T-cell (primary cell): ENCODE data around the gene PLSCR1. TPM values are rescaled to one million over a fixed set of nuclear protein-coding genes. Genes with fewer than 3 reads are reported as not detected.
"Not testable (repeated sequence)": the region's sequence is repeated elsewhere in the genome, so short reads cannot be mapped to it uniquely, and the experiment has no call there.

ENCODE experiments used
- ATAC-seq, 4 experiments: fragments of 200-7000 bp in 3 of 4; fragments of 150-1000 bp in 1 of 4; cut with Tn5 transposase; replicated peaks in 1 of 4; 1 replicate in 3 of 4; 2 replicates in 1 of 4; pipeline ENCODE4 v1.10.0; 2021; ENCODE audit warnings: moderate library complexity in 3 of 4, mild to moderate bottlenecking in 2 of 4, moderate number of reproducible peaks in 1 of 4
- CTCF ChIA-PET, 2 donors: fragments of 300-600 bp; sonication (Branson Sonifier 250); formaldehyde crosslinking; loops; one replicate each; lab custom pipeline; 2022; ENCODE audit warnings: antibody characterized with exemption in 2 of 2; lab: Charles Lee
- POLR2A ChIA-PET, 2 donors: fragments of 300-600 bp; sonication (Branson Sonifier 250); formaldehyde crosslinking; loops; one replicate each; lab custom pipeline; 2022; ENCODE audit warnings: antibody characterized with exemption in 2 of 2; lab: Charles Lee
- DNase-seq, 35 experiments: peaks; one replicate each; pipeline versions ENCODE4 v3.0.0 to v3.0.0-alpha.2; 2013 to 2023
- H3K27ac ChIP-seq: one replicate; pipeline ENCODE4 v1.5.1; 2013; ENCODE audit warnings: low read length
- H3K27me3 ChIP-seq, 2 experiments: replicated peaks in 1 of 2; 1 replicate in 1 of 2; 2 replicates in 1 of 2; pipeline versions ENCODE4 v1.6.1 to v1.7.0; 2013; ENCODE audit warnings: low read length in 1 of 2, mixed read lengths in 1 of 2; ENCODE audit not compliant: control insufficient read depth in 2 of 2, insufficient read depth in 2 of 2; ENCODE audit errors: extremely low read depth in 1 of 2
- H3K36me3 ChIP-seq, 2 donors: 1 replicate in 1 of 2; 2 replicates in 1 of 2; pipeline versions ENCODE4 v1.6.1 to v1.7.0; 2013; ENCODE audit warnings: low read length in 1 of 2; ENCODE audit not compliant: control insufficient read depth in 2 of 2, insufficient read depth in 1 of 2; ENCODE audit errors: extremely low read depth in 1 of 2
- H3K4me1 ChIP-seq, 2 experiments: 1 replicate in 1 of 2; 2 replicates in 1 of 2; pipeline versions ENCODE4 v1.6.1 to v1.7.0; 2013; ENCODE audit warnings: low read length in 2 of 2, mixed read lengths in 1 of 2; ENCODE audit not compliant: insufficient read depth in 2 of 2, control insufficient read depth in 1 of 2; ENCODE audit errors: extremely low read depth in 1 of 2
- H3K4me3 ChIP-seq, 2 donors: 1 replicate in 1 of 2; 2 replicates in 1 of 2; pipeline versions ENCODE4 v1.5.1 to v1.7.0; 2013; ENCODE audit warnings: mild to moderate bottlenecking in 2 of 2, low read length in 1 of 2, moderate library complexity in 1 of 2; ENCODE audit not compliant: control insufficient read depth in 1 of 2; ENCODE audit errors: extremely low read depth in 1 of 2
- H3K9me3 ChIP-seq: 2 replicates; pipeline ENCODE4 v1.7.0; 2013
- H3K27ac Mint-ChIP-seq, 2 donors: one replicate each; pipeline ENCODE4 v1.8.0; 2020 to 2021; ENCODE audit warnings: mild to moderate bottlenecking in 2 of 2, mixed read lengths in 2 of 2
- H3K27me3 Mint-ChIP-seq, 2 donors: one replicate each; pipeline ENCODE4 v1.8.0; 2021 to 2022; ENCODE audit warnings: mixed read lengths in 2 of 2
- H3K36me3 Mint-ChIP-seq: one replicate; pipeline ENCODE4 v1.8.0; 2021; ENCODE audit warnings: mixed read lengths
- H3K4me1 Mint-ChIP-seq, 3 donors: one replicate each; pipeline ENCODE4 v1.8.0; 2020 to 2022; ENCODE audit warnings: mixed read lengths in 3 of 3, mild to moderate bottlenecking in 1 of 3
- H3K4me3 Mint-ChIP-seq, 3 donors: one replicate each; pipeline ENCODE4 v1.8.0; 2020 to 2022; ENCODE audit warnings: mild to moderate bottlenecking in 3 of 3, mixed read lengths in 3 of 3, moderate library complexity in 3 of 3
- H3K9me3 Mint-ChIP-seq, 3 donors: one replicate each; pipeline ENCODE4 v1.8.0; 2020 to 2022; ENCODE audit warnings: mixed read lengths in 3 of 3
- WGBS: methylation state at CpG from one replicate; pipeline ENCODE4 v1.1.5; 2013; ENCODE audit warnings: missing lambda C conversion rate; ENCODE audit not compliant: insufficient coverage; 5-methylcytosine and 5-hydroxymethylcytosine counted together
- total RNA-seq, 35 experiments: library from RNA in 6 of 35; stranded (reverse) in 6 of 35; fragments of 120-200 nt in 1 of 35; gene quantifications; one replicate each; pipeline versions ENCODE4 v1.2.1 to v1.2.4 and lab custom pipeline; 2013 to 2026

The PLSCR1 gene
- total RNA-seq, 5 donors from 2014 or later (not counting 1 experiment from before 2014, with no cell fraction given) = 13.5 to 23.0 (median 16.4) TPM

DNA sequence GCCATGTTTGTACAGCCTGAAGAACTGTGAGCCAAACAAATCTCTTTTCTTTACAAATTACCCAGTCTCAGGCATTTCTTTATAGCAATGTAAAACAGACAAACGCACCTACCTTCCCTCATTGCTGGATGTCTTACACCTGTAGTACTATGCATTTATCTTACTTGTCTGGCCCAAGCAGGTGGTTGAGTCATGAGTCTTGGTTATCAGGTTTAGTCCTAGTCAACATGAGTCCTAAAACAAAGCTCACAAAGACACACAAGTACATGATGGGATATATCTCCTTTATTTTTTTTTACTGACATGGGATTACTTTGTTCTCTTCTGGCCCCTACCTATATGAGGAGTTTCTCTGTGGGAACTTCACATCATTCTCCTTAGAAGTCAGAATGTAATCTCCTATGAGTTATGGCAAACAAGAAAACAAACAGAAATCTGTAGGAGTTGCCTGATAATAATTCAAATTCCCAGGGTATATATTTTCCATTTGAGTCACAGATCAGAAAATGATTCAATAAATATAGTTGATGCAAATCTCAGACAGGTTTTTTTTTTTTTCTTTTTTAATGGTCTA lies 41.4 kb downstream of the PLSCR1 start:
- H3K9me3 Mint-ChIP-seq = peaks cover 0 to under 1% (median 0%) of the 10 kb centered on the region in 3 donors
- H3K4me3 Mint-ChIP-seq = no peak overlapping the region
- CTCF ChIA-PET = no interaction called here
- Histone ChIP-seq H3K9me3 (no peaks in the 10 kb centered on the region), H3K27ac (no peak overlapping the region), H3K4me1 (peaks cover 0 to 3% of the 10 kb centered on the region in 2 experiments), H3K36me3 (no peaks in the 10 kb centered on the region), H3K4me3 (no peak overlapping the region), H3K27me3 (no peaks in the 10 kb centered on the region)
- peaks cover 10% of the 10 kb centered on the region for H3K36me3 Mint-ChIP-seq
- H3K27ac Mint-ChIP-seq = no peak overlapping the region
- DNase-seq = no peak
- no CpG with 5 or more reads among the region's 1 CpG for WGBS
- POLR2A ChIA-PET = no interaction called here
- H3K27me3 Mint-ChIP-seq = no peaks in the 10 kb centered on the region
- peaks cover 5 to 9% (median 8%) of the 10 kb centered on the region in 3 donors for H3K4me1 Mint-ChIP-seq
- no peak for ATAC-seq

DNA sequence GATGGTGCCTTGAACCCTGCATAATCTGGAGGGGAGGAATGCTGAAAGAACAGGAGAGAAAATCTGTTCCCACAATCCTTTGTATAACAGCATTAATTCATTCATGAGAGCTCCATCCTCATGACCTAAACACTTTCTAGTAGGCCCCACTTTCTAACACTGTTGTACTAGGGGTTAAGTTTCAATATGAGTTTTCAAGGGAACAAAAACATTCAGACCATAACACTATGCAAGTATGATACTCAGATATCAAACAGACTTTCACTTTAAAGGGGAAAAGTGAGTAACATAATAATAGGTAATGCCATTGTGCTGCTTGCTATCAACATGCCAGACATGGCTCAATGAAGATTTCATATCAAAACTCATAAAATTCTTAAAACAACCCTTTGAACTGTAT lies 42.7 kb downstream of the PLSCR1 start:
- no peaks in the 10 kb centered on the region for H3K27me3 ChIP-seq
- Mint-ChIP-seq H3K36me3 (peaks cover 10% of the 10 kb centered on the region), H3K27ac (no peak overlapping the region), H3K27me3 (no peaks in the 10 kb centered on the region), H3K9me3 (peaks cover 0 to 3% (median 0%) of the 10 kb centered on the region in 3 donors), H3K4me1 (peaks cover 8 to 12% (median 9%) of the 10 kb centered on the region in 3 donors), H3K4me3 (no peak overlapping the region)
- CTCF ChIA-PET = no interaction called here
- peaks cover 0 to 5% of the 10 kb centered on the region in 2 experiments for H3K4me1 ChIP-seq
- H3K4me3 ChIP-seq = no peak overlapping the region
- H3K27ac ChIP-seq = no peak overlapping the region
- no peak for ATAC-seq
- H3K36me3 ChIP-seq = no peaks in the 10 kb centered on the region
- no peaks in the 10 kb centered on the region for H3K9me3 ChIP-seq
- POLR2A ChIA-PET = no interaction called here
- no peak for DNase-seq

DNA sequence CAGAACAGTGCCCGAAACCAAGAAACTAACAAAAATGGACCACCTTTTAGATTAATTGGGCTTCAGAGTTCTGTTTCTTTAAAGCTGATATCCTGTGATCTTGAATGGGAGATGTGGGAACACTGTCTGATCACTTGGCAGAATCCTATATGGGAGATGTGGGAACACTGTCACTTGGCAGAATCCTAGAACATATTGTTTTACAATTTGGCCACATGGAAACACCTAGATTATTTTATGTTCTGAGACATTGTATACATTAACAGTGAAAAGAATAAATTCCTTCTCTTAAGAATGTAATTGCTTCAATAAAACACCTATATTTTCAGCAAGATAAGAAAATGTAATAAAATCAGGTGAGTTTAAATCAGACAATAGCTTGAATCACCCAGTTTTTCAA lies 44.7 kb downstream of the PLSCR1 start:
- no peak for DNase-seq
- H3K36me3 Mint-ChIP-seq = peaks cover 10% of the 10 kb centered on the region
- ChIA-PET CTCF (no interaction called here), POLR2A (interaction anchor here in 1 of 2 donors (0.6 kb wide), 1 partner anchor 16 kb away, joined by 4 read pairs; no protein-coding TSS in a partner anchor)
- no peak overlapping the region for H3K27ac Mint-ChIP-seq
- peaks cover 0 to 3% (median 0%) of the 10 kb centered on the region in 3 donors for H3K9me3 Mint-ChIP-seq
- no peak overlapping the region for H3K27ac ChIP-seq
- WGBS = no CpG with 5 or more reads among the region's 1 CpG
- no peak overlapping the region for H3K4me3 ChIP-seq
- ATAC-seq = no peak
- H3K4me1 ChIP-seq = peaks cover 0 to 5% of the 10 kb centered on the region in 2 experiments
- H3K27me3 ChIP-seq = no peaks in the 10 kb centered on the region
- no peak overlapping the region for H3K4me3 Mint-ChIP-seq
- H3K36me3 ChIP-seq = no peaks in the 10 kb centered on the region
- H3K27me3 Mint-ChIP-seq = no peaks in the 10 kb centered on the region
- H3K4me1 Mint-ChIP-seq = peaks cover 9 to 14% (median 10%) of the 10 kb centered on the region in 3 donors
- no peaks in the 10 kb centered on the region for H3K9me3 ChIP-seq

DNA sequence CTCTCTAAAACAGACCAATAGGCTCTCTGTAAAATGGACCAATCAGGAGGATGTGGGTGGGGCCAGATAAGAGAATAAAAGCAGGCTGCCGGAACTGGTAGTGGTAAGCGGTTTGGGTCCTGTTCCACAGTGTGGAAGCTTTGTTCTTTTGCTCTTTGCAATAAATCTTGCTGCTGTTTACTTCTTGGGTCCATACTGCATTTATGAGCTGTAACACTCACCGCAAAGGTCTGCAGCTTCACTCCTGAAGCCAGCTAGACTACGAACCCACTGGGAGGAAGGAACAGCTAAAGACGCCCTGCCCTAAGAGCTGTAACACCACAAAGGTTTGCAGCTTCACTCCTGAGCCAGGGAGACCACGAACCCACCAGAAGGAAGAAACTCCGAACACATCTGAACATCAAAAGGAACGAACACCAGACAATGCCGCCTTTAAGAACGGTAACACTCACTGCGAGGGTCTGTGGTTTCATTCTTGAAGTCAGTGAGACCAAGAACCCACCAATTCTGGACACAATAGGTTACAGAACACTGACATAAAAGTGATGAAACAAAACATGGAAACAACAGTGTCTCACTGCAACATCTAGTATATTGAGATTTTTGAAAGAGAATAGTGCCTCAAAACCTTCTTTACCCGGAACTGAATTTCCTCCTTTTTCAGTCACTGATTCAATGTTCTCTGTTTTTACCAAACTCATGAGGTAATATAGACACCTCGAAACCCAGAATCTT lies 46.2 kb downstream of the PLSCR1 start:
- Mint-ChIP-seq H3K36me3 (peaks cover 6% of the 10 kb centered on the region), H3K27ac (peak overlapping the region; percentile 68 to 75), H3K4me3 (peak overlapping the region; percentile 63 to 72 (median 67)), H3K27me3 (no peaks in the 10 kb centered on the region), H3K9me3 (peaks cover 0 to 3% (median 3%) of the 10 kb centered on the region in 3 donors), H3K4me1 (peaks cover 9 to 14% (median 10%) of the 10 kb centered on the region in 3 donors)
- Histone ChIP-seq H3K36me3 (no peaks in the 10 kb centered on the region), H3K4me1 (peaks cover 0 to 5% of the 10 kb centered on the region in 2 experiments), H3K9me3 (peaks cover 2% of the 10 kb centered on the region), H3K27me3 (no peaks in the 10 kb centered on the region), H3K4me3 (peak overlapping the region; percentile 28 to 57), H3K27ac (peak overlapping the region; percentile 43)
- ATAC-seq = peak; percentile 61 to 81 (median 71)
- ChIA-PET CTCF (interaction anchor here in 1 of 2 donors (1.1 kb wide), 1 partner anchor 28 kb away, joined by 3 read pairs; no protein-coding TSS in a partner anchor), POLR2A (interaction anchor here (0.6 to 1.1 kb wide), 3 partner anchors 10 to 14 kb away, joined by 3 read pairs; no protein-coding TSS in a partner anchor)
- 8% methylated on average over 3 of the region's 13 CpGs for WGBS
- peak in 29 of 35 experiments; percentile 10 to 69 (median 36) for DNase-seq

DNA sequence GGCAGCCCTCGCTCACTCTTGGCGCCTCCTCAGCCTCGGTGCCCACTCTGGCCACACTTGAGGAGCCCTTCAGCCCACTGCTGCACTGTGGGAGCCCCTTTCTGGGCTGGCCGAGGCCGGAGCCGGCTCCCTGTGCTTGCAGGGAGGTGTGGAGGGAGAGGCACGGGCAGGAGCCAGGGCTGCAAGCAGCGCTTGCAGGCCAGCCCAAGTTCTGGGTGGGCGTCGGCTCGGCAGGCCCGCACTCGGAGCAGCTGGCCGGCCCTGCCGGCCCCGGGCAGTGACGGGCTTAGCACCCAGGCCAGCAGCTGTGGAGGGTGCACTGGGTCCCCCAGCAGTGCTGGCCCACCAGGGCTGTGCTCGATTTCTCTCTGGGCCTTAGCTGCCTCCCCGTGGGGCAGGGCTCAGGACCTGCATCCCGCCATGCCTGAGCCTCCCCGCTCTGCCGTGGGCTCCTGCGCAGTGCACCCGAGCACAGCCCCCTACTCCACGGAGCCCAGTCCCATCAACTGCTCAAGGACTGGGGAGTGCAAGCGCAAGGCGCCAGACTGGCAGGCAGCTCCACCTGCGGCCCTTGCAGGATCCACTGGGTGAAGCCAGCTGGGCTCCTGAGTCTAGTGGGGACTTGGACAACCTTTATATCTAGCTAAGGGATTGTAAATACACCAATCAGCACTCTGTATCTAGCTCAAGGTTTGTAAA lies 47.1 kb downstream of the PLSCR1 start:
- not testable (repeated sequence) for H3K4me3 ChIP-seq, H3K27ac ChIP-seq, DNase-seq, H3K27me3 Mint-ChIP-seq, H3K9me3 ChIP-seq, H3K27me3 ChIP-seq, H3K36me3 ChIP-seq, H3K36me3 Mint-ChIP-seq, ATAC-seq, H3K4me1 ChIP-seq
- POLR2A ChIA-PET = interaction anchor here in 1 of 2 donors (0.6 to 1.1 kb wide), 2 partner anchors 13 to 15 kb away, joined by 3 read pairs; no protein-coding TSS in a partner anchor
- peak overlapping the region in 1 of 2 donors; percentile 68 for H3K27ac Mint-ChIP-seq
- H3K4me1 Mint-ChIP-seq = peaks cover 9 to 14% (median 10%) of the 10 kb centered on the region in 3 donors
- WGBS = 92% methylated on average over 23 of the region's 28 CpGs
- CTCF ChIA-PET = interaction anchor here in 1 of 2 donors (1.1 kb wide), 1 partner anchor 27 kb away, joined by 3 read pairs; no protein-coding TSS in a partner anchor
- H3K9me3 Mint-ChIP-seq = peaks cover 0 to 12% (median 3%) of the 10 kb centered on the region in 3 donors
- peak overlapping the region in 1 of 3 donors; percentile 72 for H3K4me3 Mint-ChIP-seq

DNA sequence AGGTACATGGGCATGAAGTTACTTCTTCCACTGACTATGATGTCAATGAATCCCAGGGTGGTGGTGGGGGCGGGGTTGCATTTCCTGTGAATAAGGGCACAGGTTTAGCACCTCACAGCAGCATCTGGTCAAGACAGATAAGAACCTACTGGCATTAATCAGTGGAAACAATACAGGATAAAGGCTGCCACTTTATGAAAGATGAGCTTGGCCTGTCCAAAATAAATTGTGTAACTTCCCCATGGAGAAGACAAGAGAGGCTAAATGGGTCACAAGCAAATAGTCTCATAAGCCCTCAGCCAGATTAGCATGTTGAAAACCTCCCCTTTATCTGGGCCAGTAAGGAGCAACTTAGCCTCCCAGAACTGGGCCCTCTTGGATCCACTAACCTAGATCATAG lies 47.7 kb downstream of the PLSCR1 start:
- H3K9me3 Mint-ChIP-seq = peaks cover 2 to 17% (median 3%) of the 10 kb centered on the region in 3 donors

More for the DNA sequence above, 47.7 kb downstream of the PLSCR1 start:
- ChIA-PET POLR2A (no interaction called here), CTCF (no interaction called here)
- peaks cover 9 to 14% (median 10%) of the 10 kb centered on the region in 3 donors for H3K4me1 Mint-ChIP-seq
- no peaks in the 10 kb centered on the region for H3K27me3 ChIP-seq
- H3K36me3 Mint-ChIP-seq = no peaks in the 10 kb centered on the region
- no peaks in the 10 kb centered on the region for H3K36me3 ChIP-seq
- peaks cover 3 to 6% of the 10 kb centered on the region in 2 donors for H3K27me3 Mint-ChIP-seq
- DNase-seq = no peak
- 78% methylated on average over 1 of the region's 1 CpG for WGBS
- H3K4me3 ChIP-seq = no peak overlapping the region
- no peak overlapping the region for H3K27ac ChIP-seq
- peaks cover 0 to 5% of the 10 kb centered on the region in 2 experiments for H3K4me1 ChIP-seq
- H3K4me3 Mint-ChIP-seq = no peak overlapping the region
- H3K27ac Mint-ChIP-seq = no peak overlapping the region
- no peak for ATAC-seq
- H3K9me3 ChIP-seq = peaks cover 2% of the 10 kb centered on the region
